Lung microvascular endothelial cell (primary cell): ENCODE measurements around the gene IPO9. TPM values are rescaled to one million over a fixed set of nuclear protein-coding genes. Genes with fewer than 3 reads are reported as not detected.
"Not testable (repeated sequence)": the region's sequence is repeated elsewhere in the genome, so short reads cannot be mapped to it uniquely, and the experiment has no call there.

Source experiments
- DNase-seq, 2 donors: peaks; one replicate each; pipeline versions ENCODE4 v3.0.0 to v3.0.0-alpha.2; 2010; ENCODE audit warnings: low read depth in 2 of 2
- total RNA-seq: library from RNA; depleted of rRNA; stranded (reverse); fragments of >200 nt; gene quantifications from 2 replicates; pipeline ENCODE4 v1.2.1, GENCODE V29; 2014

Gene IPO9
- total RNA-seq, 1 donor from 2014 or later, result 15.7 TPM

DNA sequence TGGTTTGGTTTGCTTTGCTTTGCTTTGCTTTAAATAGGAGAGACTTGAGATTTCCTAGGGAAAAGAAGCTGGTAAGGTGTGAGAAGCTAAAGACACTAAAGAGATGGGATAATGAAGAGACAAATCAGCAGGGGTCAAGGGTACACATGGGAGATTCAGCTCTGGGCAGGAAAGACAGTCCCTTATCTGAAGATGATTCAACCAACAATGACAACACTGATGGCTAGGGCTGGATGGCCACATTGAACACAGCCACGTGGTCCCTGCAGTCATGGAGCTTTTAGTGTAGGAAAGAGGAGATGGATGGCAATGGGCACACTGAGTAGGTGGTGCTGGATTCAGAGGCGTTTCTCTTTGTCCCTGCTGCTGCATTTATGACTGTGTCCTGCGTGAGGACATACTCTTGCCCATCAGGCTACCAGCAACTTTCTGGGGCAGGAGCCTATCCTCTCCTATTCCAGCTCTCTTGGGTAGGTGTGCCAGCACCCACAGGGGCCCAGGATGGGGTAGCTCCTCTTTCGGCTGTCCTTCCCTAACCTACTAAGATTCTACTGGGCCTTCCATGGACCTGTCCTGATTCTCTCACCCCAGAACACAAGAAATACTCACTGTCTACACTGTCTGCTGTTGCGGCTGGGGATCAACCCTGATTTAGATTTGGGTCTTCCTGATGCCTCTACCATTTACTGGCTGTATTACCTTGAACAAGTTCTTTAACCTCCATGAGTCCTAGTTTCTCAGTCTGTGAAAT lies 58.3 kb downstream of the IPO9 start:
- no peak for DNase-seq

DNA sequence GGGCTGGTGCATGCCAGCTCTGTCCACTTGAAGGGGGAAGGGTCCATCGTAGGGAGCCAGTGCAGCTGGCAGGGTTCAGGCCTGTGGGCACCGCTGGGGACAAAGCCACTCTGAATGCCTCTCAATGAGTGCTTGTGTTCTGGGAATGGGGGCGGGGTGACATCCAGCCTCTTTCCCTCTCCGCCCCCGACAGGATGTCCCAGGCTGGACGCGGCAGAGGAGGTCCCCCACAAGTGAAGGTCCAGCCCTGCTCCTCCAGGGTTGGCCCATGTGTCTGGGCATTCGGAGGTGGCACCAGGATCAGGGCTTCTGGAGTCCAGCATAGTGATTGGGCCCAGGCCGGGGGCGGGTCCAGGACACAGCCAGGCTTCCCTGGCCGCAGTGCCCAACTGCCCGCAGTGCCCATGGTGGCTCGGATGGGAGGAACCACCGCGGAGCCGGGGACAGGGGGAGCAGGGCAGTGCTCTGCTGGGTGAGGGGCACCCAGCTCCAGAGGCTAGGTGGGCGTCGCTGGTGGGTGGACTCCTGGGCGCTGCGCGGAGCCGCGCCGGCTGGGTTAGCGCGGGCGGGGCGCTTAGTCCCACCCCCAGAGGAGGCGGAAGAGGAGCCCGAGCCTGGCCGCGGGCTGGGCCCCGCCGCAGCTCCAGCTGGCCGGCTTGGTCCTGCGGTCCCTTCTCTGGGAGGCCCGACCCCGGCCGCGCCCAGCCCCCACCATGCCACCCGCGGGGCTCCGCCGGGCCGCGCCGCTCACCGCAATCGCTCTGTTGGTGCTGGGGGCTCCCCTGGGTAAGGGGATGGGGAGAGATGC lies 59.5 kb downstream of the IPO9 start, which contains the start of gene SHISA4:
SHISA4 (plus strand) TSS at position 617 of the 808 bp plus-strand sequence; CDS start at position 714, 97 bp downstream.
- peak; percentile 60 for DNase-seq

DNA sequence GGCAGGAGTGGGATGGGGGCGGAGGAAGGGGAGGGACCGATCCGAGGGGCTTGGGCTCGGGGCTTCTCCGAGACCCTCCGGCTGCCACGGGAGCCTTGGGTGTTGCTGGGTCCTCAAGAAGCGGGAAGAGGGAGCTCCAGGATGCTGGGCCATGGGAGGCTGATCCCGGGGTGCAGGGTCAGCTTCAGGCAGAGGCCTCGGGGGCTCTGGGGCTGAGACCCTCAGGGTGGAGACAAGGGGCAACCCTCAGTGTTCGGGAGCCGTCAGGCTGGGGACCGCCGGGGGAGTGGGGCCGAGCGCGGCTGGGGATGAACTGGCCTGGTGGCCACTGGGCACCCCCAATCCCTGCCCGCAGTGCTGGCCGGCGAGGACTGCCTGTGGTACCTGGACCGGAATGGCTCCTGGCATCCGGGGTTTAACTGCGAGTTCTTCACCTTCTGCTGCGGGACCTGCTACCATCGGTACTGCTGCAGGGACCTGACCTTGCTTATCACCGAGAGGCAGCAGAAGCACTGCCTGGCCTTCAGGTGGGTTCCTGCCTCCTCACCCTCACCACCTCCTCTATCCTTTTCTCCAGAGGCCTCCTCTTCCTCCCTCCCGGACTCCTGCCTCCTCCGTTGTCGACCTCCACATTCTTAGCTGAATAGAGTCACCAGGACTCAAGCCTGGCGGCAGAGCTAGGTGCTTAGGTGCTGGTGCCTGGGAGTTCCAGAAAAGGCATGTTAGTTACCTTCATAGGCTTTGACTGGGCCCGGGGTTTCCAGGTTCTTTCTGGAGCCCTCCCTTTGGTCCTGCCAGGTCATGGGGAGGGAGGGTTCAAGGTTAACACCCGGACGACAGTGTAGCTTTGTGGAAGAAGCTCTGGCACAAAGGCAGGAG lies 60.4 kb downstream of the IPO9 start:
- no peak for DNase-seq

DNA sequence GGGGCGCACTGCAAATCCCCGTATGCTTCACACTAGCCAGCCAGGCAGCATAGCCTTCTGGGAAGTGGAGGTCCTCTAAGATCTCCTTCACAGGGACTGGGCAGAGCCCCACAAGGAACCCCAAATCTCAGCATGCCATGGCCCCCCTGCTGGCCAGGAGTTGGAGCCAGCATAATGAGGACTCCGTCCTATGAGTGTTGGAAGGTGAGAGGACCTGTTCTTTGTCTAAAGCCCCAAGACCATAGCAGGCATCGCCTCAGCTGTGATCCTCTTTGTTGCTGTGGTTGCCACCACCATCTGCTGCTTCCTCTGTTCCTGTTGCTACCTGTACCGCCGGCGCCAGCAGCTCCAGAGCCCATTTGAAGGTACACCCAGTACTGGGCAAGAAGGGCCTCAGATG lies 61.3 kb downstream of the IPO9 start:
- DNase-seq, result no peak

DNA sequence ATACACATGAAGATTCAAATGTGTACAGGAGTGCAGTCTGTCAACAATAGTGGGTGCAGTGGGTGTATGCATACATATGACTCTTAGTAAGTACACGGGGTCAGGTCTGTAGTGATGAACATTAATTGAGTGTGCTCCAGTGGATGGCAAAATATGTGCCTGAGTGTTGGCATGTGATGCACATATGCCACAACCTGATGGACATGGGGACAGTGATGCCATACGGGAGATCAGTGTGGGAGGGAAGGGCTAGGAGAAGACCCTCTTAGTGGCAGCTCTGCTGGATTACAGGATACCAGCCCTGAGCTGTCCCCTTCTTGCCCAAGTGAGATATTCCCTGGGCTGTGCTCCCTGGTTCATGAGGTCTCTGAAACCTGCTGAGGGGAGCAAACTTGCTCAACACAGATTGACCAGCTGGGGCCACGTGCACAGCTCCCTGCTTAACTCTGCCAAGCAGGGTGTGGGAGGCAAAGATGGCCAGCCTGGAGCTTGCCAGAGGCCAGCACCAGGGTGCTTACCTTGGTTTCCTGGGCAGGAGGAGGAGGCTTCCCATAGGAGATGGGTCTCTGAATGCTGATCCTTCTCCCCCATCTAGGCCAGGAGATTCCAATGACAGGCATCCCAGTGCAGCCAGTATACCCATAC lies 62.0 kb downstream of the IPO9 start:
- no peak for DNase-seq

DNA sequence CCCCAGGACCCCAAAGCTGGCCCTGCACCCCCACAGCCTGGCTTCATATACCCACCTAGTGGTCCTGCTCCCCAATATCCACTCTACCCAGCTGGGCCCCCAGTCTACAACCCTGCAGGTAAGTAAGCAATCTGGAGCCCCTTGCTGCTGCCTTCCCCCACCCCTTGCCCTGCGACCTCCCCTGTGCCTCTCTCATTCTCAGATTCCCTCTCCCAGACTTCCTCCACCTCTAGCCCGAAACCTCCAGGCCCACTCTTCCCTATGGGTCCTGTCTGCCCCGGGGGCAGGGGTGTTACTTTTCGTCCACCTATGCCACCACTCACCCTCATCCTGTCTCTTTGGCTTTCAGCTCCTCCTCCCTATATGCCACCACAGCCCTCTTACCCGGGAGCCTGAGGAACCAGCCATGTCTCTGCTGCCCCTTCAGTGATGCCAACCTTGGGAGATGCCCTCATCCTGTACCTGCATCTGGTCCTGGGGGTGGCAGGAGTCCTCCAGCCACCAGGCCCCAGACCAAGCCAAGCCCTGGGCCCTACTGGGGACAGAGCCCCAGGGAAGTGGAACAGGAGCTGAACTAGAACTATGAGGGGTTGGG lies 62.6 kb downstream of the IPO9 start:
- DNase-seq, result no peak

DNA sequence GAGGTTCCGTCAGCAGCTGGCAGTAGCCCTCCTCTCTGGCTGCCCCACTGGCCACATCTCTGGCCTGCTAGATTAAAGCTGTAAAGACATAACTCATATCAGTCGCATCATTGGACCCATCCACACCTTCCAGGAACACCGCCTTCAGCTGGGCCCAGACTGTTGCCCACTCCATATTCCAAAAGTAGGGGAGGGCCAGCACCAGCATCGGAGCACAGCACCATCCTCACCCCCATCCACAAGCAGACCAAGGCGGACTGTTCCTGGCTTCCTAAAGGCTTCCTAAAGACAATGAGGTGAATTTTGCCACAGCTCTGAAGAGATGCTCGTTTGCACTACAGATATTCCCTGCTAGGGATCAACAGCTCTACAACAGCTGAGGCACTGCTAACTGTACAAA lies 63.3 kb downstream of the IPO9 start:
- no peak for DNase-seq

DNA sequence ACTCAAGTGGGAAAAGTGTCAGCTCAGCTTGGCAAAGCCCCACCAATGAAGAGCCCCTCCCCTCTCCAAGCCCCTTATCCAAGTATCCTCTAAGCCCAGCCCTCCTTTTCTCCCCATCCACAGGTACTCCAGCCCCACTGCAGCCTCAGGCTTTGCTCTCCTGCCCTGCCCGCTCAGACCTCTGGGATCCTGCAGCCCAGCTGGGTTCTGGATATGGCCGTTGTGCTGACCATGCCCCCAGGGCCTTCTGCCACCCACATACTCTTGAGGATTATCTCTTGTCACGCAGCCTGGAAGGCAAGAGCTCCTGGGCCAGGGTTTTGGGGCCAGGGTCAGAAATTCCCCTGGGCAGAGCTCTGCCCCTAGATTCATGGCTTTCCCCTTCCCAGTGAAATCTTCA lies 64.5 kb downstream of the IPO9 start:
- no peak for DNase-seq

DNA sequence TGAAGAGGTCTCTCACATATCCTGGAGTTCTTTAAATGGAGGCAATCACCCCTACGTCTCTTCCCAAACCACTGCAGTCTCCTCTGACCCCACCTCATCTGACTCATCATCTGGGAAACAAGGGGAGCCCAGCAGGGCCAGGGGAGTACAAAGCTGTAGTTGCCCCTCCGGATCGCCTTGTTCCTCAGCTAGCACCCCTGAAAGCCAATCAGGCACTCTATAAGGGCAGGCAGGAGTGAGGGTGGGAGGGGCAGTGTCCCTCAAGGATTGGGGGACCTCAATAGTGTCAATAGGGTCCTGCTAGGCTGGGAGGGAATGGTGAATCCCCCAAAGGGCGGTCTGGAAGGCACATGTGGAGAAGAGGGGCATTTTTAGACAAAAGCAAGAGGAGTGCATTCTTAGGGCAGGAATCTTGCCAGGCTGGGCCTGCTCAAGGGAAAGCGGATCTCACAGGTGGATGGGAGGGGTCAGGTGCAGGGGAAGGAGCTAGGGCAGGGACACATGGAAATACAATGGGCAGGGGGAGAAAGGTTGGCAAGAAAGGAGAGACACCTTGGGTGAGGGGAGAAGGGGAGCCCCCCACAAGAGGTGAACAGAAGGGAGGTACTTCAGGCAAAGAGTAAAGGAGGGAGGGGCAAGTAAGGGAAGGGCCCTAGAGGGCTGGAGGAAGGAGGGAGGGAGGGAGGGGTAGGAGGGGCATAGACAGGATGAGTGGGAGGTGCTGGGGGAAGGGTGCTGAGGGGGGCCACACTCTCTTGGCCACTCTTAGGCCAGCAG lies 65.6 kb downstream of the IPO9 start:
- no peak for DNase-seq

DNA sequence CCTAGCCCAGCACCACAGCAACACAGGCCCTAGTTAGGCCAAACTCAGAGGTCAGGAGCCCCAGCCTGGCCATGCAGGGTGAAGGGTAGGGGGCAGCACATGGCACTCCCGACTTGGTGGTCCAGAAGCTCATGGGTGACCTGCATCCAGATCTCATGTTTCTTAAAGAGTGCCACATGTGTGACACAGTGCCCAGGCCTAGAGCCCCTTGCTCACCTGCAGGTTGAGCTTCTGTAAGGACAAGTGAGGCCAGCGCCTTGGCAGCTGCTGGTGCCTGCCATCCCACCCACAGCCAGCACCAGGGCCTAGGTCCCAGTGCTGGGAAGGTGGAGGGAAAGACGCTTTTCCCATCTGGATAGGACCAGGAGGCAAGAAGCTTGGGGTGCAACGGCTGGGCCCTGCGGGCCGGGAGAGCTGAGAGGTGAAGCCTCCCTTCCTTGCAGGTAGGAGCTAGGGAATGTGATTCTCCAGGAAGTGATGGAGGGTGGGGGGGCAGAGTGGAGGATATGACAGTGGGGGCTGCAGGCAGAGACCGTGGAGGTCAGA lies 66.2 kb downstream of the IPO9 start:
- no peak for DNase-seq

DNA sequence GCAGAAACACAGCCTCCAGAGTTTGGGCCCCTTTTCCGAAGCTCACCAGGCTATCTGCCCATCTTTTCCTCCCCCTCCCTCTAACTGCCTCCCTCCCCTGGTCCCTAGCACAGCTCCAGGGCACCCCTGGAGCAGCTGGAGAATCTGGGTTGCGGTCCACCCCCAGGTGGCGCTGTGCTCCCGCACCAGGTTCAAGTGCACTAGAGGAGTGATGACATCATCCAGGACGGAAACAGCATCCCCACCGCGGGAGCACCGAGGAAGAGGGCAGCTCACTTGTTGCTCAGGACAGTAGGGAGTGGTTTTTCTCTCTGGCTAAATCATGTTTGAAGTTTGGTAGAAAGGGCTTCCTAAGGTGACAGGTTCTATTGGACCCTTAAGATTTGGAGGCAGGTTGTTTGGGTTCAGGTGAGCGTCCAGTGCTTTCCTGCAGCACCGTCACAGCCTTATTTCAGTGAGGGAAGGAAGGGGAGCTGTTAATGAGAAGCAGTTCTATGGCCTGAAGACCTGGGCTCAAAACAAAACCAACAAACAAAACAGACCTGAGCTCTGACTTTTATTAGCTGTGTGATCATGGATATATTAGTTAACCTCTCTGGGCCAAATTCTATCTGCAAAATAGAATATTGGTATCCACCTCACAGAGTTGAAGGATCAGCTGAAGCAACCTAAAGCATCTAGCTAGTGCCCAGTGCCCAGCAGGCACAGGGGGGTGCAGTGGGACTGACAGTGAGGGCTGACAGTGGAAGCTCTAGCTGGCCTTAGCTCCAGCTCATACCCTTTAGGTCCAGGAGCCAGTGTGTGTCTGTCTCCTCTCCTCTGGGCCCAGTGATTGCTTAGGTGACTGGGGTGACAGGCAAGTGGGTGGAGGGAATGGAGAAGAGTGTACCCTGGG lies 67.2 kb downstream of the IPO9 start:
- peak; percentile 92 for DNase-seq

DNA sequence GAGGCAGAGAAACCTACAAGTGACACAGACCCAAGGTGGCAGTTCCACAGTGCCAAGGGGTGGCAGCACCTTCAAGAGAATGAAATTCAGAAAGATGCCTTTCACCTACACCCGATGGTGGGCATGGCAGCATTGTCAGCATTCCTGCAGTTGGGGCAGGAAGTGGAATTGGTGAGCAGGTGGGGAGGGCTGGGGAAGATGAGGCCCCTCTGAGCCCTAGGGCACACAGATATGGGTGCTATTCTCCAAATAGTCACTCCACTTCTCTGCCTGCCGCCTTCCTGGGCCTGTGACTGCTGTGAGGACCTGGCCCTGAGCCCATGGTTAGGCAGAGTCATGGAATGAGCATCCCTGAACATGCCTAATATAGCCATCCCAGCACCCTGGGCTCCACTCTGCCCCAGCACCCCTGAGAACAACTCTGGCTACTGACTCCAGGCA lies 68.0 kb downstream of the IPO9 start:
- DNase-seq, result peak in 1 of 2 donors; percentile 20

DNA sequence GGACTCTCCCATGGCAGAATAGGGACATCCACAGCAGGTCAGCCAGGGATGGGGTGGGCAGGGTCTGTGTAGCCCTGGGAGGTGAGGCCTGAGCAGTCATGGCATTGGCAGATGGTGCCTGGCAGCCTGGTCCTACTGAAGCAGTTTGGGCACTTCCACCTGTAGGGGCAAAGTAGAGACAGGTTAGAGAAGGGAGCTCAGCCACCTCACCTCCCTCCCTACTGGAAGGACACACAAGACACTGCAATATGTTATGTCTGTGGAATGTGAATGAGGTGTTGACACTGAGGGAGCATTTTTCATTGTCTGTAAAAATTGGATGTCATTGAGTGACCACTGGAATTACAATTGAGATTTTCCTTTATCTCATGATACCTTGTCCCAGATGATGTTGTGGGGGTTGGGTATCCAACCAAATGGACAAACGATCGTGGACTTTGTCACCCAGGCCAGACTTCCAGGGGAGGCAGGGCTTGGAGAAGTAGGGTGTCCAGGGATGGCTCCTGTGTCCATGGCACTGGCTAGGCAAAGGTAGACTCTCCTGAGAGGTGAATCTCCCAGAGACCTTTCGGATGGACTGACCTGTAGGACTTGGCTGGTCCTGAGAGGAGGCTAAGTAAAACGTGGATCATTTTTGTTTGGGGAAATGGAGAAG lies 69.4 kb downstream of the IPO9 start:
- no peak for DNase-seq

DNA sequence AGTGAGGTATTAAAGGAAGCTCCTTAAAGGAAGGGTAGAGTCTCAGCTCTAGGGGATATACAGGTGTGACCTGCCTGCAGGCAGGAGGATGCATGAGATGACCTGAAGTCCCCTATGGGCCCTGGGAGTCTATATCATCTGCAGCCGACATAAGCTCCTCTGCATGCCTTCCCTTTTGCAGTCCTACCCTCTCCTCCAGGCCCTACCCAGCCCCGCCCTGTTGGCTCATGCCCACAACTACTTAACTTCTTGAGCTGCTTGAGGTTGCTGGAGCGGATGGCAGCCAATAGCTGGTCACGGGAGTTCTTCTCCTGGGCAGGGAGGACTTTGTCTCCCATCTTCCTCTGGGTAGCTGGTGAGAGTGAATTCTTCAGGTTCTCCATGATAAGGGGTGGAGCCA lies 70.0 kb downstream of the IPO9 start:
- no peak for DNase-seq

DNA sequence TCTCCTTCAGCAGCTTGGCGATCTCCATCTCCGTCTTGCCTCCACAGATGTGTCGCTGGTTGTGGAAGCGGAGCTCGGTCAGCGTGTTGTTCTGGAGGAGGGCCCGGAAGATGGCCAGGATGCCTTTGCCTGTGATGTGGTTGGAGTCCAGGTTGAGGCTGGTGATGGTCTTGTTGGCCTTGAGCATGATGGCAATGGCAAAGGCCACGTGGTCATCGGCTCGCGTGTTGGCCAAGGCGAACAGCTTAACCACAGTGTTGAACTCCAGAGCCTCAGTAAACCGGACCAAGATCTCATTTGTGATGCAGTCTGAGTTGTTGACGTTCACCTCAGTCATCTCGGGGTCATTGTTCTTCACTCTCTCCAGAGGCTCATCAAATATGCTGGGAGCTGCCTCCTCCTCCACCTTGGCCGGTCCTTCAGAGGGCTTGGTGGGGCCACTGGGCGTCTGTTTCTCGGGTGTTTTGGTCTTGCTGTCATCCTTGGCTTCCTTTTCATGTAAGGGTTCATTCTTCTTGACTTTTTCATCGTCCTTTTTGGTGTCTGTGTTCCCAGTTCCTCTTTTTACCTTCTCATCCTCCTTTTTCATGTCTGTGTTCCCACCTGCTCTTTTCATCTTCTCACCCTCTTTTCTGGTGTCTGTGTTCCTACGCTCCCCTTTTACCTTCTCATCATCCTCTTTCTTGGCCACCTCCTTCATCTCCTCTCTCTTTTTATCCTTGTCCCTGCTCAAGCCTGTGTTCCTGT lies 70.9 kb downstream of the IPO9 start:
- DNase-seq, result no peak

DNA sequence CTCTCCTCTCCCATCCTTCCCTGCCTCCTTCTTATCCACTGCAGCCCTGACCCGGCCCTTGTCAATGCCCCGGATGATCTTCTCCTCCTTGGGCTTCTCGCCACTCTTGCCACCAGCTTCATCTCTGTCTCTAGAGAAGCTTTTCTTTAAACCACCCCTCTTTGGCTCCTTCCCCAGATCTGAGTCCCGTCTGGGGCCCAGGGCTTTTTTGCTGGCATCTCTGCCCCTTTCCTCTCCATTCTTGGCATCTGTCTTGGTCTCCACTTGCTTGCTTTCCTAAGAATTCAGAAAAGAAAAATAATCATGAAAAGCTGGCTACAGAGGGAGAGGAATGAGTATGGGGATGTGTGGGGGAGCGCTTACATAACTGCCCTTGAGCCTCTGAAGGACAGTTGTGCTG lies 71.5 kb downstream of the IPO9 start:
- no peak for DNase-seq

DNA sequence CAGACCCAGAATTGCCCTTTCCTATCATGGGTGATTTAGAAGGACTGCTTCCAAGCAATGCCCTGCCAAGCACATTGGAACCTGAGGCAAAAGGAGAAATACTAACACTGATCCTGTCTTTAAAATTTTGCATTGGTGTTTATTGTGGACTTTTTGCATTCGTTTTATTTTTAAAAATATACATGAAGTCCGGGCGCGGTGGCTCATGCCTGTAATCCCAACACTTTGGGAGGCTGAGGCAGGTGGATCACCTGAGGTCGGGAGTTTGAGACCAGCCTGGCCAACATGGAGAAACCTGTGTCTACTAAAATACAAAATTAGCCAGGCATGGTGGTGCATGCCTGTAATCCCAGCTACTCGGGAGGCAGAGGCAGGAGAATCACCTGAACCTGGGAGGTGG lies 72.1 kb downstream of the IPO9 start:
- DNase-seq, result not testable (repeated sequence)

DNA sequence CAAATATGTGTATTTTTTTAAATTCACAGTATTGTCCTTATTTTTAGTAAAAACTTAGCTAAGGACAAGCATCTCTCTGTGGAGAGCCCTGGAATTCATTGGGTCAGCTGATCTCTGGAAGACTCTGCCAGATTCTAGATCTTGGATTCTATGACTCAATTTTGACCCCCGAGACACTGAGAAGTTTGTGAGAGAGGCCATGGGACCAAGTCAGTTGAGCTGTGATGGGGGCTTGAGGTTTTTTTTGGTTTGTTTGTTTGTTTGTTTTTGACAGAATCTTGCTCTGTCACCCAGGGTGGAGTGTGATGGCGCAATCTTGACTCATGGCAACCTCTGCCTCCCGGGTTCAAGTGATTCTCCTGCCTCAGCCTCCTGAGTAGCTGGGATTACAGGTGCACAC lies 73.2 kb downstream of the IPO9 start:
- DNase-seq, result no peak
